LHCN-M2 (cell line): Measurements from ENCODE around the gene KCNMA1. TPM values are rescaled to one million over a fixed set of nuclear protein-coding genes. Genes with fewer than 3 reads are reported as not detected.
"Not testable (repeated sequence)": the region's sequence is repeated elsewhere in the genome, so short reads cannot be mapped to it uniquely, and the experiment has no call there.

ENCODE experiments used
- DNase-seq: peaks from one replicate; pipeline ENCODE4 v3.0.0-alpha.2; 2012; ENCODE audit warnings: low read depth
- polyA plus RNA-seq: library from polyadenylated mRNA; unstranded; fragments of >200 nt; gene quantifications from one replicate; pipeline ENCODE4 v1.2.1, GENCODE V29; 2012; ENCODE audit warnings: missing spikeins
- total RNA-seq: library from RNA; depleted of rRNA; stranded (reverse); fragments of >200 nt; gene quantifications from 2 replicates; pipeline ENCODE4 v1.2.3, GENCODE V29; 2014; rRNA removed

Gene KCNMA1
- total RNA-seq: 27.4 and 28.6 TPM in 2 replicates
- 29.1 TPM for polyA plus RNA-seq

DNA sequence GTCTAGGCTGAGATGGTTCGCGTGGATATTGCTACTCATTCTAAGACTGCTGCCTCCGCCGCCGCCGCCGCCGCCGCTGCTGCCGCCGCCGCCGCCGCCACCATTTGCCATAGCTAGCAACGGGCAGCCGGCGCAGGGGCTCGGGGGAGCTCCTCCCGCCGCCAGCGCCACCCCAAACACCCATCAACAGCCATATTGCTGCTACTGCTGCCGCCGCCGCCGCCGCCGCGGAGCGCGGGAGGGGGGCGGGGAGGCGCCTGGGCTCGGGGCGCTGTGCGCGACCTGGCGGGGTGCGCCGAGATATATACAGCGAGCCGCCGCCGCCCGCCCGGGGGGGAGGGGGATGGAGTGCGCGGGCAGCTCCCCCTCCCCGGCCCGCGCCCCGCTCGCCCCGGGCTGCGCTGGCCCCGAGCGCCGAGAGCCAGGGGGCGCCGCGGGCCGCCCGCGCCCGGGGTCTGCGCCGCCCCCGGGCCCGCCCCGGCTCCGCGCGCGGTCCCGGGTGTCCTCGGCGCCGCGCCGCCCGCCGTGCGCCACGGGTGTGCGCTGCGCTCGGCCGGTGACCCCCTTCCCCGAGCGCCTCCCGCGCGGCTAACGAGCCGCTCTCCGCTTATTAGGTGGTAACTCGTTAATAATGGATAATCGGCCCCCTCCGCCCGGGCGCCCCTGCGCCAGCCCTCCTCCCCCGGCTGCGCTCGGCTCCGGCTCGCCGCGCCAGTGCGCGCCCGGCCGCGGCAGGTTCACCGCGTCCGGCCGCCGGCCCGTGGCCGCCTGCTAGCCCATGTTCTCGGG, at the start of gene KCNMA1:
TSS of gene KCNMA1 (minus strand) at position 277 of the 789 bp plus-strand sequence.
- DNase-seq: peak; percentile 67

- no peak for DNase-seq
Observed at GRCh38 chr10:77686650-77687417, 49.2 kb upstream of the KCNMA1 start.

GRCh38 chr10:77686096-77686495, 48.5 kb upstream of the KCNMA1 start:
- DNase-seq: no peak

DNA sequence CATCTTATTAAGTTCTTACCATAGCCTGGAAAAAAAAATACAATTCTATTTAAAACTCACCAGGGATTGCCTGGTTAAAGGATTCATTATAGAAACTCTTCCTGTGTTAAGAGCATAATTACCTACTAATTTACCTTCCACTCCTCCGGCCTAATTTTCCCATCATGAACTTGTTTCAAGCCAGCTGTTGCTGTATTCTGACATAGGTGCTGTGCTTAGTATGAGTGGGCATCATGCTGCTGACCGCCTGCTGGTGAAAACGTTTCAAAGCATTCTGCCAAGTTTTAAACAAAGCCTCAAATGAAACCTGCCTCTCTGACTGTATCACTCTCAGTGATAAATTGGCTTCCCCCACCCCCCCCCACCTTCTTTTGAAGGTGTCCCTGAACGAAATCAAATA, 47.8 kb upstream of the KCNMA1 start:
- no peak for DNase-seq

GRCh38 chr10:77683088-77683432, 45.5 kb upstream of the KCNMA1 start:
- DNase-seq: not testable (repeated sequence)

GRCh38 chr10:77682393-77683087, 44.9 kb upstream of the KCNMA1 start:
- DNase-seq: no peak

- DNase-seq: no peak
Observed at GRCh38 chr10:77681839-77682238, 44.2 kb upstream of the KCNMA1 start.

- DNase-seq: no peak
Observed at GRCh38 chr10:77680811-77681210, 43.2 kb upstream of the KCNMA1 start.

- DNase-seq: no peak
Observed at GRCh38 chr10:77680065-77680464, 42.5 kb upstream of the KCNMA1 start.

GRCh38 chr10:77679217-77679616, 41.6 kb upstream of the KCNMA1 start:
- no peak for DNase-seq

DNA sequence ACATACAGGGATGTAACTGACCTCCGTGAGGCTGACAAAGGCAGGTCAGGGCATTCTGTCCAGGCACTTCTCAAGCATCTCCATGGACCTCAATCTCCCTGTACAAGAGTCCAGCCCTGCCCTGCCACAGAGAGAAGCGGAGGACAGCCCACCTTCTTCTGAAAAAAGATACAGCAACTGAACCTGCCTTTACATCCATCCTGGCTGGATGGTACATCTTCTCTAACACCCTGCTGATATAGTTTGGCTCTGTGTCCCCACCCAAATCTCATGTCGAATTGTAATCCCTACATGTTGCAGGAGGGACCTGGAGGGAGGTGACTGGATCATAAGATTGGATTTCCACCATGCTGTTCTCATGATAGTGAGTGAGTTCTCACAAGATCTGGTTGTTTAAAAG, 40.5 kb upstream of the KCNMA1 start:
- no peak for DNase-seq

GRCh38 chr10:77675347-77675746, 37.7 kb upstream of the KCNMA1 start:
- no peak for DNase-seq

GRCh38 chr10:77673515-77674140, 36.0 kb upstream of the KCNMA1 start:
- no peak for DNase-seq

GRCh38 chr10:77673101-77673500, 35.5 kb upstream of the KCNMA1 start:
- DNase-seq: no peak

- no peak for DNase-seq
Observed at GRCh38 chr10:77671594-77672252, 34.1 kb upstream of the KCNMA1 start.

DNA sequence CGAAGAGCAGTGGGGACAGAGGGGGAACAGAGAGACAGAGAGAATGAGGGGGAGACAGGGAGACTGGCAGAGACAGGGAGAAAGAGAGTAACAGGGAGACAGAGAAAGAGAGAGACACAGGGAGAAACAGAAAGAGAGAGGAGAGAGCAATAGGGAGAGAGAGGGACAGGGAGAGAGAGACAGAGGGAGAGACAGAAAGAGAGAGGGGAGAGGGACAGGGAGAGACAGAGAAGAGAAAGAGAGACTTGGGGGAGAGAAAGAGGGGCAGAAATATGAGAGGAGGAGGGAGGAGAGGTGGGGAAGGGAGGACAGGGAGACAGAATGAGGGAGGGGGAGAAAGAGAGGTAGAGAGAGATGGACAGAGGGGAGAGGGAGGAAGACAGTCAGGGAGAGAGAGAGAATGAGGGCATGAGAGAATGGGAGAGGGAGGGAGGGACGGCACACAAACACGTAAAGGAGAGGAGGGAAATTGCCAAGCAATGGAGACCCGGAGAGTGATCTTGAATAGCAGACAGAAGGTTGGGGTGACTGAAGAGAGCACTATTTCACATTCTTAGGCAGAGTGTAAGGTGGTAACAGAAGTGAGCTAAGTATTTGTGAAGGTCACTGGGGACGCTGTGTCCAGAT, 33.3 kb upstream of the KCNMA1 start:
- DNase-seq: no peak

DNA sequence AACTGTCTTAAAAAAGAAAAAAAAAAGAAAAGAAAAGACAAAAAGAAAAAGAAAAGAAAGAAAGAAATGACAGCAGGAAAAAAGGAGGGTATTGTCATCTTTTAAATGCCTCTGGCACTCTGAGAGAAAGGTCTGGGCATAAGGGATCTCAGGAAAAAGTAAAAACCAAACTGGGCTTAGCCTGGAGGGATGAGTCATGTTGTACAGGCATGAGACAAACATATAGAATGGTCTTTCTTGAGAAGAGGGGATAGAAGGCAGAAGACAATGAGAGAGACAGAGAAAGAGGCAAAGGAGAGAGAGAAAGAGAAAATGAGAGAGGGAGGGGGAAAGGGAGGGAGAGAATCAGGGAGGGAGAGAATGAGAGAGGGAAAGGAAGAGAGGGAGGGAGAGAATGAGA, 32.3 kb upstream of the KCNMA1 start:
- DNase-seq: no peak

- peak; percentile 62 for DNase-seq
Observed at GRCh38 chr10:77667426-77668324, 30.1 kb upstream of the KCNMA1 start.

DNA sequence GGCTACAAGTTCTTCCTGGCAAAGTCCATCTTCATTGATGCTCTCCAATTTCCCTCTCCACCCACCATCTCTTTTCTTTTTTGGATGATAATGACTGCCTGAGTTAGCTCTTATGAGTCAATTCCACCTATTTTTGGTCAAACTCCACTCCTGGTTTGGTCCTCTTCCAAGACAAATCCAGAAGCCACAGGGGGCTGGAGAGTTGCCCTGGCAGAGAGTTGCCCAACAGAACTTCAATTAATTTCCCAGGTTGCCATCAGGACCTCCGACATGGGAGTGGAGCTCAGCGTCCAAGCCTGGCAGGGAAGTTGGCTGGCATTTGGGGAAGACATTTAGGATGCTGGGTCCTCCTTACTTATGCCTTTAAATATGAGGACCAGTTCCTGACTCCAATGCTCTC, 29.2 kb upstream of the KCNMA1 start:
- peak; percentile 43 for DNase-seq

GRCh38 chr10:77664696-77665095, 27.1 kb upstream of the KCNMA1 start:
- no peak for DNase-seq
